Spleen (tissue), 11 donors: ENCODE measurements around the gene BCAR1. TPM values are rescaled to one million over a fixed set of nuclear protein-coding genes. Genes with fewer than 3 reads are reported as not detected.

Experiments used
- DNase-seq: peaks from one replicate; pipeline ENCODE4 v3.0.0-alpha.2; 2020
- H3K27ac ChIP-seq, 8 donors: fragments of 200-600 bp; sonication (generic) in 7 of 8; 1 replicate in 4 of 8; 2 replicates in 4 of 8; pipeline versions ENCODE4 v1.5.0 to v1.8.0; 2016 to 2021; ENCODE audit warnings: inconsistent platforms in 4 of 8, mild to moderate bottlenecking in 4 of 8, moderate library complexity in 1 of 8
- H3K27me3 ChIP-seq, 7 donors: fragments of 200-600 bp; sonication (generic) in 6 of 7; replicated peaks in 1 of 7; 1 replicate in 4 of 7; 2 replicates in 3 of 7; pipeline versions ENCODE4 v1.5.0 to v1.8.0; 2016 to 2021; ENCODE audit warnings: inconsistent platforms in 3 of 7, mild to moderate bottlenecking in 1 of 7
- H3K36me3 ChIP-seq, 6 donors: fragments of 200-600 bp; sonication (generic) in 5 of 6; 1 replicate in 4 of 6; 2 replicates in 2 of 6; pipeline versions ENCODE4 v1.5.0 to v1.8.0; 2016 to 2021; ENCODE audit warnings: inconsistent platforms in 2 of 6
- H3K4me1 ChIP-seq, 6 donors: fragments of 200-600 bp; sonication (generic) in 5 of 6; 1 replicate in 3 of 6; 2 replicates in 3 of 6; pipeline versions ENCODE4 v1.5.0 to v1.8.0; 2016 to 2021; ENCODE audit warnings: inconsistent platforms in 3 of 6
- H3K4me3 ChIP-seq, 8 donors: fragments of 200-600 bp; sonication (generic) in 7 of 8; 1 replicate in 4 of 8; 2 replicates in 4 of 8; pipeline versions ENCODE4 v1.5.0 to v1.8.0; 2016 to 2021; ENCODE audit warnings: inconsistent platforms in 4 of 8, mild to moderate bottlenecking in 4 of 8, moderate library complexity in 2 of 8
- H3K9me3 ChIP-seq, 8 donors: fragments of 200-600 bp; sonication (generic) in 7 of 8; 1 replicate in 4 of 8; 2 replicates in 4 of 8; pipeline versions ENCODE4 v1.5.0 to v1.8.0; 2016 to 2021; ENCODE audit warnings: inconsistent platforms in 4 of 8
- POLR2A ChIP-seq, 3 donors: fragments of 450-650 bp; IDR thresholded peaks; one replicate each; pipeline ENCODE4 v1.5.1; 2017; ENCODE audit warnings: antibody characterized with exemption in 3 of 3, mild to moderate bottlenecking in 1 of 3
- POLR2AphosphoS5 ChIP-seq, 3 donors: sonication (generic); formaldehyde crosslinking; IDR thresholded peaks; one replicate each; pipeline ENCODE4 v1.5.1; 2017; ENCODE audit warnings: antibody characterized with exemption in 3 of 3
- WGBS, 5 donors: extraction: QIAGEN DNeasy Blood & Tissue Kit in 3 of 5; methylation state at CpG; one replicate each; pipeline versions ENCODE4 v1.1.5 to v1.1.7; 2013 to 2018; 5-methylcytosine and 5-hydroxymethylcytosine counted together
- intact Hi-C: fragments of 100-400 bp; cut with DNase I; formaldehyde crosslinking; loops from one replicate; pipeline ENCODE4 v1.15.0; 2023; ENCODE audit warnings: low total_unique reads
- polyA plus RNA-seq, 3 donors: library from polyadenylated mRNA; stranded (reverse); fragments of 200-250 nt; gene quantifications; one replicate each; pipeline ENCODE4 v1.2.1, GENCODE V29; 2013
- total RNA-seq, 7 donors: library from RNA; depleted of rRNA in 3 of 7; stranded (reverse); fragments of >200 nt in 3 of 7; fragmentation: NEBNext Ultra II Directional in 4 of 7; extraction: Animal tissue kit (Norgen Biotek cat#: 25700) in 4 of 7; gene quantifications; one replicate each; pipeline versions ENCODE4 v1.1.0 to v1.2.1, GENCODE V29; 2016 to 2021
- TF ChIP-seq, protein P1 (sequence below), 11 experiments: fragments of 200-600 bp in 7 of 11; fragments of 450-650 bp in 4 of 11; sonication (generic) in 4 of 11; IDR thresholded peaks in 8 of 11; conservative IDR thresholded peaks in 3 of 11; 1 replicate in 7 of 11; 2 replicates in 4 of 11; pipeline versions ENCODE4 v1.4.0 to v1.8.0; 2016 to 2021; ENCODE audit warnings: antibody characterized with exemption in 11 of 11, inconsistent platforms in 4 of 11, mild to moderate bottlenecking in 1 of 11
- donor health status: healthy with polysubstance abuse.
- donor health status: DM: no; HTN: no; CAD: no; lungs with moderate emphysema.
- donor health status: DM: no; HTN: no; CAD: no.
- donor health status: Bipolar disorder and iron deficiency.
- donor health status: healthy.
- donor health status: DM: no; HTN: no; CAD: no.
- donor health status: DM: yes; HTN: yes; CAD: no.

BCAR1 gene
- total and polyA plus RNA-seq, 10 donors: 14.6 to 164 (median 71.9) TPM

- Histone ChIP-seq H3K36me3 (no peaks in the 10 kb centered on the region), H3K27ac (no peak overlapping the region), H3K27me3 (peaks cover 0 to 7% (median 0%) of the 10 kb centered on the region in 7 donors), H3K4me1 (peaks cover 0 to 26% (median 13%) of the 10 kb centered on the region in 6 donors), H3K4me3 (no peak overlapping the region), H3K9me3 (no peaks in the 10 kb centered on the region)
- TF ChIP-seq, protein P1, sequence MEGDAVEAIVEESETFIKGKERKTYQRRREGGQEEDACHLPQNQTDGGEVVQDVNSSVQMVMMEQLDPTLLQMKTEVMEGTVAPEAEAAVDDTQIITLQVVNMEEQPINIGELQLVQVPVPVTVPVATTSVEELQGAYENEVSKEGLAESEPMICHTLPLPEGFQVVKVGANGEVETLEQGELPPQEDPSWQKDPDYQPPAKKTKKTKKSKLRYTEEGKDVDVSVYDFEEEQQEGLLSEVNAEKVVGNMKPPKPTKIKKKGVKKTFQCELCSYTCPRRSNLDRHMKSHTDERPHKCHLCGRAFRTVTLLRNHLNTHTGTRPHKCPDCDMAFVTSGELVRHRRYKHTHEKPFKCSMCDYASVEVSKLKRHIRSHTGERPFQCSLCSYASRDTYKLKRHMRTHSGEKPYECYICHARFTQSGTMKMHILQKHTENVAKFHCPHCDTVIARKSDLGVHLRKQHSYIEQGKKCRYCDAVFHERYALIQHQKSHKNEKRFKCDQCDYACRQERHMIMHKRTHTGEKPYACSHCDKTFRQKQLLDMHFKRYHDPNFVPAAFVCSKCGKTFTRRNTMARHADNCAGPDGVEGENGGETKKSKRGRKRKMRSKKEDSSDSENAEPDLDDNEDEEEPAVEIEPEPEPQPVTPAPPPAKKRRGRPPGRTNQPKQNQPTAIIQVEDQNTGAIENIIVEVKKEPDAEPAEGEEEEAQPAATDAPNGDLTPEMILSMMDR (IDR thresholded peaks at IDR 0.05 in 8 of 11, conservative IDR thresholded peaks at IDR 0.05 in 3 of 11): no peak
- TF ChIP-seq POLR2AphosphoS5 (IDR thresholded peaks at IDR 0.05) (no peak), POLR2A (IDR thresholded peaks at IDR 0.05) (no peak)
- DNase-seq: no peak
- intact Hi-C loops: no loop called here
- WGBS, 5 donors: 52 to 76% (median 61%) methylated on average over 4 of the region's 4 CpGs
Measured at GRCh38 chr16:75219088-75219487, 32.3 kb downstream of the BCAR1 start.

DNA sequence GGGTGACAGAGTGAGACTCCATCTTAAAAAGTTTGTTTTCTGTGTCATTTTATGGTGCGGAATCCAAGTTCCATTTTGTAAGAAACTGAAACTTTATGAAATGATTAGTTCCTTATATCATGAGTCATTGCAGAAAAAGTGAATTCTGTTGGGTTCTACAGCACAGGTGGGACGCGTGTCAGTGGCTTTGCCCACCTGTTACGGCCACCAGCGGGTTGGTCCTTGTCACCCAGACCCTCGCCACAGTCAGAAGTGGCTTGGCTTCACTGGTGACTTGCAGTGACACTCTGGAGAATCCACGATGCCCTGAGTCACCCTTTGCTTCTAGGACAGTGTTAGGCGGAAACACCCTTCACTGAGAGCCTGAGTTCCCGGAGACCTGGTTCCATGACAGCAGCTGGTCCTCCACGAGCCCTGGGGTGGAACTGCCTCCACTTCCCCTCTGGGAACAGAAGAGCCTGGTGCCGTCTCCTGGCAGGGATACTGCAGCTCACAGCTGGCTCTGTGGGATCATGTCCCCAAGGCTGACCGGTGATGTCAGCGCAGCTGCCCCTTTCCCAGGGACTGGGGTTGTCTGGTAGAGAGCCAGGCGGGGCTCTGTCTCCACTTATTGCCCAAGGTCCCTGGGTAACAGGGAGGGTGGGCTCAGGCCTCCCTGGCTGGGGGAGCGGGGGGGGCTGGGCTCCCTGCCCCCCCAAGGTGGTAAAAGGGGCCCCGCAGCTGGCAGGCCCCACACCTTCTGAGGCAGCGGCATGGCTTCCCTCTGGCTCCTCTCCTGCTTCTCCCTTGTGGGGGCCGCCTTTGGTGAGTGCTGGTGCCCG is 33.0 kb downstream of the BCAR1 start, which contains the start of gene CTRB1:
TSS of gene CTRB1 (plus strand) at position 733 of the 821 bp plus-strand sequence. CDS start at position 753, 20 bp downstream.
- peaks cover 0 to 26% (median 13%) of the 10 kb centered on the region in 6 donors for H3K4me1 ChIP-seq
- DNase-seq: no peak
- H3K27ac ChIP-seq: peak within 1 kb of the TSS in 2 of 8 donors; percentile 16 to 21
- peaks cover 0 to 7% (median 0%) of the 10 kb centered on the region in 7 donors for H3K27me3 ChIP-seq
- H3K9me3 ChIP-seq: no peaks in the 10 kb centered on the region
- WGBS, 5 donors: 80 to 86% (median 85%) methylated on average over 10 to 19 of the region's 19 CpGs
- no peaks in the 10 kb centered on the region for H3K36me3 ChIP-seq
- H3K4me3 ChIP-seq: peak within 1 kb of the TSS in 2 of 8 donors; percentile 26 to 46
- TF ChIP-seq POLR2A (IDR thresholded peaks at IDR 0.05): no peak
- no peak for TF ChIP-seq POLR2AphosphoS5 (IDR thresholded peaks at IDR 0.05)
- TF ChIP-seq, protein P1 (IDR thresholded peaks at IDR 0.05 in 8 of 11, conservative IDR thresholded peaks at IDR 0.05 in 3 of 11): no peak
- intact Hi-C loops: no loop called here

DNA sequence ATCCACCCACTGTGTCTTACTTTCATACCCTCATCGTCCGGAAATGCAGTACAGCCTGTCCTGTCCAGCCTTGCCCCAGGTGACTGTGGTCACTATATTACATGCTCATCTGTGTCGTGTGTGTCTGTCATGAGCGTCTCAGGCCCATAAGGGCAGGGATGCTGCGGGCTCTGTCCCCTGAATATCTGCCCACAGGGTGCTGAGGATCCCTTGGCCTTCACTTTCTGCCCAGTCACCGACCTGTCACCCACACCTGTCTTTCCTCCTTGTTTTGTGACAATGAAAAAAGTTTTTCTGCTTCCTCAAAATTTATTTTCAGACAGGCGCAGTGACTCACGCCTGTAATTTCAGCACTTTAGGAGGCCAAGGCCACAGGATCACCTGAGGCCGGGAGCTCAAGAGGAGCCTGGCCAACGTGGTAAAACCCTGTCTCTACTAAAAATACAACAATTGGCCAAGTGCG is 34.0 kb downstream of the BCAR1 start:
- 77 to 85% (median 79%) methylated on average over 11 of the region's 11 CpGs for WGBS, 5 donors
- TF ChIP-seq POLR2AphosphoS5 (IDR thresholded peaks at IDR 0.05): no peak
- TF ChIP-seq, protein P1 (IDR thresholded peaks at IDR 0.05 in 8 of 11, conservative IDR thresholded peaks at IDR 0.05 in 3 of 11): no peak
- TF ChIP-seq POLR2A (IDR thresholded peaks at IDR 0.05): no peak
- Histone ChIP-seq H3K36me3 (no peaks in the 10 kb centered on the region), H3K4me1 (peaks cover 0 to 26% (median 13%) of the 10 kb centered on the region in 6 donors), H3K4me3 (no peak overlapping the region), H3K27me3 (peaks cover 0 to 7% (median 0%) of the 10 kb centered on the region in 7 donors), H3K9me3 (no peaks in the 10 kb centered on the region), H3K27ac (no peak overlapping the region)
- DNase-seq: no peak
- intact Hi-C loops: no loop called here

GRCh38 chr16:75216576-75216975 is 34.8 kb downstream of the BCAR1 start:
- intact Hi-C loops: no loop called here
- no peaks in the 10 kb centered on the region for H3K9me3 ChIP-seq
- WGBS, 5 donors: 93 to 97% (median 95%) methylated on average over 7 of the region's 7 CpGs
- H3K27me3 ChIP-seq: peaks cover 0 to 7% (median 0%) of the 10 kb centered on the region in 7 donors
- H3K27ac ChIP-seq: no peak overlapping the region
- H3K4me3 ChIP-seq: no peak overlapping the region
- H3K36me3 ChIP-seq: no peaks in the 10 kb centered on the region
- H3K4me1 ChIP-seq: peaks cover 0 to 26% (median 13%) of the 10 kb centered on the region in 6 donors
- no peak for DNase-seq
- TF ChIP-seq, protein P1 (IDR thresholded peaks at IDR 0.05 in 8 of 11, conservative IDR thresholded peaks at IDR 0.05 in 3 of 11): no peak
- TF ChIP-seq POLR2AphosphoS5 (IDR thresholded peaks at IDR 0.05) (no peak), POLR2A (IDR thresholded peaks at IDR 0.05) (no peak)
